Measurements from ENCODE around the gene DEFB129. TPM values are rescaled to one million over a fixed set of nuclear protein-coding genes. Genes with fewer than 3 reads are reported as not detected.
A peak's percentile ranks its signal among the peaks of the same experiment; 100 is the strongest.

The DEFB129 gene
- total RNA-seq, 1 donor from 2014 or later: not detected

GRCh38 chr20:227439-228105 is 514 bp downstream of the DEFB129 start:
- no peak for DNase-seq (ENCODE audit: extremely low spot score, unreplicated experiment)
- H3K27me3 Mint-ChIP-seq (ENCODE audit: unreplicated experiment): peaks cover 54% of the 10 kb centered on the region
- no peak for TF ChIP-seq CTCF (IDR thresholded peaks at IDR 0.05)
- no peak overlapping the region for H3K27ac Mint-ChIP-seq (ENCODE audit: unreplicated experiment)
- no peaks in the 10 kb centered on the region for H3K4me1 Mint-ChIP-seq (ENCODE audit: unreplicated experiment)
- no peaks in the 10 kb centered on the region for H3K9me3 Mint-ChIP-seq (ENCODE audit: unreplicated experiment)
- H3K4me3 Mint-ChIP-seq (ENCODE audit: unreplicated experiment): no peak overlapping the region
- no peaks in the 10 kb centered on the region for H3K36me3 Mint-ChIP-seq (ENCODE audit: unreplicated experiment)

GRCh38 chr20:235891-236290 is 8.8 kb downstream of the DEFB129 start:
- Mint-ChIP-seq H3K4me3 (ENCODE audit: unreplicated experiment) (no peak overlapping the region), H3K27me3 (ENCODE audit: unreplicated experiment) (peaks cover 24% of the 10 kb centered on the region), H3K9me3 (ENCODE audit: unreplicated experiment) (no peaks in the 10 kb centered on the region), H3K27ac (ENCODE audit: unreplicated experiment) (no peak overlapping the region), H3K36me3 (ENCODE audit: unreplicated experiment) (no peaks in the 10 kb centered on the region), H3K4me1 (ENCODE audit: unreplicated experiment) (no peaks in the 10 kb centered on the region)
- DNase-seq (ENCODE audit: extremely low spot score, unreplicated experiment): no peak
- peak; percentile 51 for TF ChIP-seq CTCF (IDR thresholded peaks at IDR 0.05)

- Mint-ChIP-seq H3K4me3 (ENCODE audit: unreplicated experiment) (no peak overlapping the region), H3K27me3 (ENCODE audit: unreplicated experiment) (peaks cover 30% of the 10 kb centered on the region), H3K9me3 (ENCODE audit: unreplicated experiment) (no peaks in the 10 kb centered on the region), H3K4me1 (ENCODE audit: unreplicated experiment) (no peaks in the 10 kb centered on the region), H3K36me3 (ENCODE audit: unreplicated experiment) (no peaks in the 10 kb centered on the region), H3K27ac (ENCODE audit: unreplicated experiment) (no peak overlapping the region)
- no peak for DNase-seq (ENCODE audit: extremely low spot score, unreplicated experiment)
- no peak for TF ChIP-seq CTCF (IDR thresholded peaks at IDR 0.05)
Observed at GRCh38 chr20:237489-237888, 10.4 kb downstream of the DEFB129 start.

GRCh38 chr20:237929-238328 is 10.9 kb downstream of the DEFB129 start:
- no peak for TF ChIP-seq CTCF (IDR thresholded peaks at IDR 0.05)
- H3K27ac Mint-ChIP-seq (ENCODE audit: unreplicated experiment): no peak overlapping the region
- no peak overlapping the region for H3K4me3 Mint-ChIP-seq (ENCODE audit: unreplicated experiment)
- no peak for DNase-seq (ENCODE audit: extremely low spot score, unreplicated experiment)
- H3K36me3 Mint-ChIP-seq (ENCODE audit: unreplicated experiment): no peaks in the 10 kb centered on the region
- H3K9me3 Mint-ChIP-seq (ENCODE audit: unreplicated experiment): no peaks in the 10 kb centered on the region
- peaks cover 32% of the 10 kb centered on the region for H3K27me3 Mint-ChIP-seq (ENCODE audit: unreplicated experiment)
- H3K4me1 Mint-ChIP-seq (ENCODE audit: unreplicated experiment): no peaks in the 10 kb centered on the region

GRCh38 chr20:242905-243304 is 15.8 kb downstream of the DEFB129 start:
- Mint-ChIP-seq H3K4me1 (ENCODE audit: unreplicated experiment) (no peaks in the 10 kb centered on the region), H3K27me3 (ENCODE audit: unreplicated experiment) (peaks cover 51% of the 10 kb centered on the region), H3K27ac (ENCODE audit: unreplicated experiment) (no peak overlapping the region), H3K4me3 (ENCODE audit: unreplicated experiment) (no peak overlapping the region), H3K9me3 (ENCODE audit: unreplicated experiment) (no peaks in the 10 kb centered on the region), H3K36me3 (ENCODE audit: unreplicated experiment) (no peaks in the 10 kb centered on the region)
- no peak for DNase-seq (ENCODE audit: extremely low spot score, unreplicated experiment)
- no peak for TF ChIP-seq CTCF (IDR thresholded peaks at IDR 0.05)
